GM23248 (cell line): ENCODE data around the gene NDUFAF7.

Experiments
- EZH2 ChIP-seq: fragments of 200-600 bp; sonication (generic); IDR thresholded peaks from 2 replicates; pipeline ENCODE4 v1.6.1; 2018; ENCODE audit warnings: antibody characterized with exemption, mild to moderate bottlenecking; ENCODE audit not compliant: insufficient read depth, poor library complexity, severe bottlenecking
- EZH2phosphoT487 ChIP-seq: fragments of 200-600 bp; sonication (generic); IDR thresholded peaks from 2 replicates; pipeline ENCODE4 v1.6.1; 2018; ENCODE audit warnings: antibody characterized with exemption, moderate library complexity, mild to moderate bottlenecking, low read depth; ENCODE audit not compliant: insufficient read depth

GRCh38 chr2:37281916-37282315, 50.5 kb downstream of the NDUFAF7 start:
- TF ChIP-seq EZH2: no peak
- no peak for TF ChIP-seq EZH2phosphoT487
